Measurements from ENCODE around the gene CDK19. TPM values are rescaled to one million over a fixed set of nuclear protein-coding genes. Genes with fewer than 3 reads are reported as not detected.
"Not testable (repeated sequence)": the region's sequence is repeated elsewhere in the genome, so short reads cannot be mapped to it uniquely, and the experiment has no call there.

Gene CDK19
- total RNA-seq, 1 donor from 2014 or later = 19.0 TPM

DNA sequence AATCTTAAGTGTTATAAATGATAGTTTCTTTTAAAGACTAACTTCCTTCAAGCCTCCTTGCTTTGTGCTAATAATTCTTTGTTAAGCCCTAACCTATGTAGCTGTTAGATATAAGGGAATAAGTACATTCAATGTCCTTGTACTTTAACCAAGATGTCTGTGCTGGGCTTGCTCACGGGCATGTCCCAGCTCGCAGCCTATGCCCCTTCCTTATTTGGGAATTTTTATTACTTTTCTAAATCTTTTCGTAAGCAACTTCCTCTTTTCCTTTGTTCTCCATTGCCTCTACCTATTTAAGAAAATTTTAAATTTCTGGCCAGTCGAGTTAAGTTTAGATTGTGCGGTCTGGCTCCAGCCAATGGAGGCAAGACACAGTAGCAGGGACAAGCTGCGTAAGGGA lies 26.0 kb upstream of the CDK19 start:
- TF ChIP-seq, protein P1, sequence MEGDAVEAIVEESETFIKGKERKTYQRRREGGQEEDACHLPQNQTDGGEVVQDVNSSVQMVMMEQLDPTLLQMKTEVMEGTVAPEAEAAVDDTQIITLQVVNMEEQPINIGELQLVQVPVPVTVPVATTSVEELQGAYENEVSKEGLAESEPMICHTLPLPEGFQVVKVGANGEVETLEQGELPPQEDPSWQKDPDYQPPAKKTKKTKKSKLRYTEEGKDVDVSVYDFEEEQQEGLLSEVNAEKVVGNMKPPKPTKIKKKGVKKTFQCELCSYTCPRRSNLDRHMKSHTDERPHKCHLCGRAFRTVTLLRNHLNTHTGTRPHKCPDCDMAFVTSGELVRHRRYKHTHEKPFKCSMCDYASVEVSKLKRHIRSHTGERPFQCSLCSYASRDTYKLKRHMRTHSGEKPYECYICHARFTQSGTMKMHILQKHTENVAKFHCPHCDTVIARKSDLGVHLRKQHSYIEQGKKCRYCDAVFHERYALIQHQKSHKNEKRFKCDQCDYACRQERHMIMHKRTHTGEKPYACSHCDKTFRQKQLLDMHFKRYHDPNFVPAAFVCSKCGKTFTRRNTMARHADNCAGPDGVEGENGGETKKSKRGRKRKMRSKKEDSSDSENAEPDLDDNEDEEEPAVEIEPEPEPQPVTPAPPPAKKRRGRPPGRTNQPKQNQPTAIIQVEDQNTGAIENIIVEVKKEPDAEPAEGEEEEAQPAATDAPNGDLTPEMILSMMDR (IDR thresholded peaks at IDR 0.05; ENCODE audit: unreplicated experiment) = no peak
- no peaks in the 10 kb centered on the region for H3K27me3 Mint-ChIP-seq (ENCODE audit: unreplicated experiment)
- H3K27ac Mint-ChIP-seq (ENCODE audit: unreplicated experiment) = no peak overlapping the region
- H3K36me3 Mint-ChIP-seq (ENCODE audit: low read depth, unreplicated experiment) = no peaks in the 10 kb centered on the region
- H3K9me3 Mint-ChIP-seq (ENCODE audit: unreplicated experiment) = no peaks in the 10 kb centered on the region
- no peak overlapping the region for H3K4me3 Mint-ChIP-seq (ENCODE audit: unreplicated experiment)
- H3K4me1 Mint-ChIP-seq (ENCODE audit: unreplicated experiment) = peaks cover 3% of the 10 kb centered on the region
- DNase-seq (ENCODE audit: low spot score) = no peak

- not testable (repeated sequence) for H3K4me1 Mint-ChIP-seq (ENCODE audit: unreplicated experiment); H3K9me3 Mint-ChIP-seq (ENCODE audit: unreplicated experiment); H3K4me3 Mint-ChIP-seq (ENCODE audit: unreplicated experiment); DNase-seq (ENCODE audit: low spot score); H3K27ac Mint-ChIP-seq (ENCODE audit: unreplicated experiment); H3K27me3 Mint-ChIP-seq (ENCODE audit: unreplicated experiment); H3K36me3 Mint-ChIP-seq (ENCODE audit: low read depth, unreplicated experiment)
Measured at GRCh38 chr6:110835751-110836150, 20.5 kb upstream of the CDK19 start.

DNA sequence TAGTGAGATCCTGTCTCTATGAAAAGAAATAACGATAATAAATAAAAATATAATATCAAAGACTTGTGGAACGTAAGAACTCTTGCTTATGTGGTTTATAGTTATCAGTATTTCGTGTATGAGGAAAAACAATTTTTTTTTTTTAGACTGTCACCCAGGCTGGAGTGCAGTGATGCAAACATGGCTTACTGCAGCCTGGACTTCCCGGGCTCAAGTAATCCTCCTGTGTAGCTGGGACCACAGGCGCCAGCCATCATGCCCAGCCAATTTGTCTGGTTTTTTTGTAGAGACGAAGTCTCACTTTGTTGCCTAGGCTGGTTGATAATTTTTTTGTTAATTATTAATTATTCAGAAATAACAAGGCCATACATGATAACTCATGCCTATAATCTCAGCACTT lies 18.6 kb upstream of the CDK19 start:
- no peak overlapping the region for H3K4me3 Mint-ChIP-seq (ENCODE audit: unreplicated experiment)
- H3K27me3 Mint-ChIP-seq (ENCODE audit: unreplicated experiment) = no peaks in the 10 kb centered on the region
- H3K4me1 Mint-ChIP-seq (ENCODE audit: unreplicated experiment) = no peaks in the 10 kb centered on the region
- no peak overlapping the region for H3K27ac Mint-ChIP-seq (ENCODE audit: unreplicated experiment)
- TF ChIP-seq, protein P1 (IDR thresholded peaks at IDR 0.05; ENCODE audit: unreplicated experiment) = no peak
- no peaks in the 10 kb centered on the region for H3K9me3 Mint-ChIP-seq (ENCODE audit: unreplicated experiment)
- no peaks in the 10 kb centered on the region for H3K36me3 Mint-ChIP-seq (ENCODE audit: low read depth, unreplicated experiment)
- no peak for DNase-seq (ENCODE audit: low spot score)

- H3K27ac Mint-ChIP-seq (ENCODE audit: unreplicated experiment) = no peak overlapping the region
- H3K9me3 Mint-ChIP-seq (ENCODE audit: unreplicated experiment) = no peaks in the 10 kb centered on the region
- no peak overlapping the region for H3K4me3 Mint-ChIP-seq (ENCODE audit: unreplicated experiment)
- TF ChIP-seq, protein P1 (IDR thresholded peaks at IDR 0.05; ENCODE audit: unreplicated experiment) = no peak
- DNase-seq (ENCODE audit: low spot score) = no peak
- no peaks in the 10 kb centered on the region for H3K36me3 Mint-ChIP-seq (ENCODE audit: low read depth, unreplicated experiment)
- H3K4me1 Mint-ChIP-seq (ENCODE audit: unreplicated experiment) = no peaks in the 10 kb centered on the region
- H3K27me3 Mint-ChIP-seq (ENCODE audit: unreplicated experiment) = no peaks in the 10 kb centered on the region
Measured at GRCh38 chr6:110831405-110831804, 16.1 kb upstream of the CDK19 start.

- Mint-ChIP-seq H3K36me3 (ENCODE audit: low read depth, unreplicated experiment) (no peaks in the 10 kb centered on the region), H3K4me3 (ENCODE audit: unreplicated experiment) (no peak overlapping the region), H3K9me3 (ENCODE audit: unreplicated experiment) (no peaks in the 10 kb centered on the region), H3K27ac (ENCODE audit: unreplicated experiment) (no peak overlapping the region), H3K4me1 (ENCODE audit: unreplicated experiment) (no peaks in the 10 kb centered on the region), H3K27me3 (ENCODE audit: unreplicated experiment) (peaks cover 2% of the 10 kb centered on the region)
- TF ChIP-seq, protein P1 (IDR thresholded peaks at IDR 0.05; ENCODE audit: unreplicated experiment) = no peak
- DNase-seq (ENCODE audit: low spot score) = no peak
Measured at GRCh38 chr6:110828396-110828795, 13.1 kb upstream of the CDK19 start.

All from endothelial cell (in vitro differentiated cells).